ENCODE results near the gene KRT2.

GRCh38 chr12:52667931-52668330, 15.9 kb upstream of the KRT2 start:
- no peak for TF ChIP-seq CTCF (IDR thresholded peaks at IDR 0.05)
- no peak for TF ChIP-seq POLR2A (IDR thresholded peaks at IDR 0.05)
